Measurements from ENCODE around the gene CMC2. TPM values are rescaled to one million over a fixed set of nuclear protein-coding genes. Genes with fewer than 3 reads are reported as not detected.

Gene CMC2
- total RNA-seq, 4 donors from 2014 or later, result 14.0 to 54.5 (median 34.3) TPM

- Histone ChIP-seq H3K27me3 (no peaks in the 10 kb centered on the region), H3K4me1 (no peaks in the 10 kb centered on the region), H3K9me3 (no peaks in the 10 kb centered on the region), H3K36me3 (peaks cover 0 to 12% (median 0%) of the 10 kb centered on the region in 3 donors), H3K27ac (no peak overlapping the region), H3K4me3 (no peak overlapping the region)
- no peak for TF ChIP-seq POLR2A (IDR thresholded peaks at IDR 0.05)
- DNase-seq, result no peak
These were observed 32.7 kb downstream of the CMC2 start for GRCh38 chr16:80973991-80974390.

- DNase-seq, result no peak
- H3K27ac ChIP-seq, result no peak overlapping the region
- TF ChIP-seq CTCF (IDR thresholded peaks at IDR 0.05) (no peak), POLR2A (IDR thresholded peaks at IDR 0.05) (no peak)
- H3K4me3 ChIP-seq, result no peak overlapping the region
- no peaks in the 10 kb centered on the region for H3K9me3 ChIP-seq
- H3K36me3 ChIP-seq, result peaks cover 0 to 12% (median 0%) of the 10 kb centered on the region in 3 donors
- no peaks in the 10 kb centered on the region for H3K4me1 ChIP-seq
- no peaks in the 10 kb centered on the region for H3K27me3 ChIP-seq
These were observed 34.1 kb downstream of the CMC2 start for GRCh38 chr16:80972611-80973010.

GRCh38 chr16:80971819-80972218 is 34.9 kb downstream of the CMC2 start:
- H3K36me3 ChIP-seq, result peaks cover 0 to 12% (median 0%) of the 10 kb centered on the region in 3 donors
- TF ChIP-seq CTCF (IDR thresholded peaks at IDR 0.05) (no peak), POLR2A (IDR thresholded peaks at IDR 0.05) (no peak)
- H3K4me1 ChIP-seq, result no peaks in the 10 kb centered on the region
- no peaks in the 10 kb centered on the region for H3K27me3 ChIP-seq
- H3K9me3 ChIP-seq, result no peaks in the 10 kb centered on the region
- H3K4me3 ChIP-seq, result no peak overlapping the region
- no peak for DNase-seq
- H3K27ac ChIP-seq, result no peak overlapping the region

GRCh38 chr16:80969114-80969484 is 37.6 kb downstream of the CMC2 start:
- Histone ChIP-seq H3K9me3 (no peaks in the 10 kb centered on the region), H3K4me1 (no peaks in the 10 kb centered on the region), H3K4me3 (no peak overlapping the region), H3K27me3 (no peaks in the 10 kb centered on the region), H3K36me3 (peaks cover 0 to 4% (median 0%) of the 10 kb centered on the region in 3 donors), H3K27ac (no peak overlapping the region)
- TF ChIP-seq CTCF (IDR thresholded peaks at IDR 0.05), result no peak
- TF ChIP-seq POLR2A (IDR thresholded peaks at IDR 0.05), result no peak
- no peak for DNase-seq

- no peaks in the 10 kb centered on the region for H3K9me3 ChIP-seq
- no peak for TF ChIP-seq CTCF (IDR thresholded peaks at IDR 0.05)
- TF ChIP-seq POLR2A (IDR thresholded peaks at IDR 0.05), result no peak
- H3K36me3 ChIP-seq, result peaks cover 0 to 4% (median 0%) of the 10 kb centered on the region in 3 donors
- H3K4me3 ChIP-seq, result no peak overlapping the region
- no peaks in the 10 kb centered on the region for H3K27me3 ChIP-seq
- no peak for DNase-seq
- no peaks in the 10 kb centered on the region for H3K4me1 ChIP-seq
- H3K27ac ChIP-seq, result no peak overlapping the region
These were observed 38.1 kb downstream of the CMC2 start for GRCh38 chr16:80968386-80969113.

GRCh38 chr16:80966617-80967016 is 40.1 kb downstream of the CMC2 start:
- Histone ChIP-seq H3K36me3 (peaks cover 0 to 4% (median 0%) of the 10 kb centered on the region in 3 donors), H3K9me3 (no peaks in the 10 kb centered on the region), H3K4me3 (no peak overlapping the region), H3K27ac (no peak overlapping the region), H3K27me3 (no peaks in the 10 kb centered on the region), H3K4me1 (no peaks in the 10 kb centered on the region)
- DNase-seq, result no peak
- no peak for TF ChIP-seq POLR2A (IDR thresholded peaks at IDR 0.05)

Measured in Peyer's patch (tissue), 4 donors.